HCEC 1CT (cell line): Measurements from ENCODE around the gene VEGFD.

Experiments
- DNase-seq: peaks from one replicate; pipeline ENCODE4 v3.0.0-alpha.2; 2017

The VEGFD gene

DNA sequence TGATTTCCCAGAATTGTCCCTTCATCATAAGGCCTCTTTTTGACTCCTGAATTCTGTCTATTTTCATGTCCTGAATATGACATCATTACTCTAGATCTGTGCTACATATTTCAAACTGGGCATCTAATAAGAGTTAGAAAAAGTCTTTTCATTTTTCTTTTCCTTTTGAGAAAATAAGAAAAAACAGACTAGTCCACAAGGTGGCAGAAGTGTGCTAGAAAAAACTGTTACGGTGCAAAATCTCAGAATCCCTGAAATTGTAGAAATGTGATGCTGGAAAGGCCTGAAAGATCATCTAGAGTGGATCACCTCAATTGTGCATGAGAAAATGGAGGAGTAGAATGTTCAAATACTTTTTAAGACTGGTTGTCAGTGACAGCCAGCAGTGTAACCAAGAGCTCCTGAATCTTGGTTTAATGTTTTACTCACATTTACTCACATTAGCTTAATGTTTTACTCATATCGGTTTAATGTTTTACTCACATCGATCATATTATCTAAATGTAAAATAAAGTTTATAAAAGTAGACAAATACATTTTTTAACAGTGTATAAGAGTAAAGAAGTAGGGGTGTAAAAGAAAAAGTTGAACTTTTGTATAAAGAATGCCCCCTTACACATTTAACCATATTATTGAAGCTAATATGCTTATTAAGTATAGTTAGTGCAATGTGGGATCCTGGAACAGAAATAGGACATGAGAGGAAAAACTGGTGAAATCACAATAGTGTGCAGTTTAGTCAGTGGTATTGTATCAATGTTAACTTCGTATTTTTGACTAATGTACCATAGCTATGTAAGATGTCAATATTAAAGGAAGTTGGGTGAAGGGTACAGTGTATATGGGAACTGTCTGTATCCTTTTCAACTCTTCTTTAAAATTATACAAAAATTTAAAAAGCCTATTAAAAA lies 84.0 kb downstream of the VEGFD start:
- DNase-seq = peak; percentile 15

DNA sequence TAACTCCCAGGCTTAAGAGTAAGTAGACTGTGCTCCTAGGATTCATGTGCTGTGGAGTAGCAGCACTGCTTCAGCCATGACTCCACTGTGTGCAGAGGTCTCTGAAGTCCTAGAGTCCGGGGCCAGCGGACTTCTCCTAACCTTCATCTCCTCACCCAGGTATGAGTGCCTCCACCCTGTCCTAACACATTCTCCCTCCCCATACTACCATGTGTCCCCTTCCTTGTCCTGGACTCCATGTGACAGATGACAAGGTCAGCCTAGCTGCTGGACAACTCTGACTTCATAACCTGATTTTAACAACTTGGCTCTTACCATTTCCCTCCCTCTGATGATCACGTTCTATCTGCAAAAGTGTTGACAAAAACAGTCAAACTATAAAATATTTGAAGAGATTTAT lies 85.4 kb downstream of the VEGFD start:
- DNase-seq = no peak

- no peak for DNase-seq
These were observed 86.0 kb downstream of the VEGFD start for GRCh38 chrX:15298201-15298600.
